Measurements from ENCODE around the gene PTGFRN.

DNA sequence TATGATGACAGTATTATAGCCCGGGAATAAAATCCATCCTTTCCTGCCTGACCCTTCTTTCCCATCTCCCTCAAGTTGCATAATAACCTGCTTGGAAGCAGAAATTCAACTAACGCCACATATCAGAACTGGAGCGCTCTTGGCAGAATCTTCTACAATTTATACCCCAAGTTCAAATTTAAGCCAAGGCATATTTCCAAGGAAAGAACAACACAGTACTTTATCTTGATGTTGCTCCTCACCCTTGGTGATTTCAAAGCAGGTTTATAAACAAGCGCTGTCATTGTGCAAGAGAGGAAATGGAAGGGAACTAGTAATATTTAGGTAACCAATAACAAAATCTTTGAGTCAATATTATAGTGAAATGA is 38.0 kb upstream of the PTGFRN start:
- TF ChIP-seq, protein P1, sequence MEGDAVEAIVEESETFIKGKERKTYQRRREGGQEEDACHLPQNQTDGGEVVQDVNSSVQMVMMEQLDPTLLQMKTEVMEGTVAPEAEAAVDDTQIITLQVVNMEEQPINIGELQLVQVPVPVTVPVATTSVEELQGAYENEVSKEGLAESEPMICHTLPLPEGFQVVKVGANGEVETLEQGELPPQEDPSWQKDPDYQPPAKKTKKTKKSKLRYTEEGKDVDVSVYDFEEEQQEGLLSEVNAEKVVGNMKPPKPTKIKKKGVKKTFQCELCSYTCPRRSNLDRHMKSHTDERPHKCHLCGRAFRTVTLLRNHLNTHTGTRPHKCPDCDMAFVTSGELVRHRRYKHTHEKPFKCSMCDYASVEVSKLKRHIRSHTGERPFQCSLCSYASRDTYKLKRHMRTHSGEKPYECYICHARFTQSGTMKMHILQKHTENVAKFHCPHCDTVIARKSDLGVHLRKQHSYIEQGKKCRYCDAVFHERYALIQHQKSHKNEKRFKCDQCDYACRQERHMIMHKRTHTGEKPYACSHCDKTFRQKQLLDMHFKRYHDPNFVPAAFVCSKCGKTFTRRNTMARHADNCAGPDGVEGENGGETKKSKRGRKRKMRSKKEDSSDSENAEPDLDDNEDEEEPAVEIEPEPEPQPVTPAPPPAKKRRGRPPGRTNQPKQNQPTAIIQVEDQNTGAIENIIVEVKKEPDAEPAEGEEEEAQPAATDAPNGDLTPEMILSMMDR (IDR thresholded peaks at IDR 0.05; ENCODE audit: insufficient read depth, low read length, poor library complexity, severe bottlenecking), result no peak
- no peak for TF ChIP-seq EZH2phosphoT487 (conservative IDR thresholded peaks at IDR 0.05; ENCODE audit: low read length)
